Measurements from ENCODE around the gene SUMF1.

Gene SUMF1

GRCh38 chr3:4497005-4497692, 30.1 kb upstream of the SUMF1 start:
- DNase-seq (ENCODE audit: low read depth), result no peak

- DNase-seq (ENCODE audit: low read depth), result no peak
Measured at GRCh38 chr3:4496087-4496452, 29.0 kb upstream of the SUMF1 start.

- DNase-seq (ENCODE audit: low read depth), result no peak
Measured at GRCh38 chr3:4495294-4496086, 28.4 kb upstream of the SUMF1 start.

DNA sequence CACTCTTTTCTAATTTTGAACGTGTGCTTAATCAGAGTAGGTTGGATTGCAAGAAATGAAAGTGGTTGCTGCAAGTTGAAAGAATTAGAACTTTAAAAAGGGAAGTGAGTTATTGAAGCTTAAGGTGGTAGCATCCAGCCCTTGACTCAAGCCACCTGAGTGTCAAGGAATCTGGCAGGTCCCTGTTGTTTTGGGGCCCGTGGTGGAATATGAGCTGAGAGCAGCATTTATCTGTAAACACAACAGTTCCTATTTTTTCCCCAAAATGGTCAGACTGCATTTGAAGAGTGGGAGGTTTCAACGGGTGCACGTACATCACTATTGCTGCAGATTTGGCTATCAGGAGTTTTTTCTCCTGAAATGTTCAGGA, 27.8 kb upstream of the SUMF1 start:
- DNase-seq (ENCODE audit: low read depth), result no peak

DNA sequence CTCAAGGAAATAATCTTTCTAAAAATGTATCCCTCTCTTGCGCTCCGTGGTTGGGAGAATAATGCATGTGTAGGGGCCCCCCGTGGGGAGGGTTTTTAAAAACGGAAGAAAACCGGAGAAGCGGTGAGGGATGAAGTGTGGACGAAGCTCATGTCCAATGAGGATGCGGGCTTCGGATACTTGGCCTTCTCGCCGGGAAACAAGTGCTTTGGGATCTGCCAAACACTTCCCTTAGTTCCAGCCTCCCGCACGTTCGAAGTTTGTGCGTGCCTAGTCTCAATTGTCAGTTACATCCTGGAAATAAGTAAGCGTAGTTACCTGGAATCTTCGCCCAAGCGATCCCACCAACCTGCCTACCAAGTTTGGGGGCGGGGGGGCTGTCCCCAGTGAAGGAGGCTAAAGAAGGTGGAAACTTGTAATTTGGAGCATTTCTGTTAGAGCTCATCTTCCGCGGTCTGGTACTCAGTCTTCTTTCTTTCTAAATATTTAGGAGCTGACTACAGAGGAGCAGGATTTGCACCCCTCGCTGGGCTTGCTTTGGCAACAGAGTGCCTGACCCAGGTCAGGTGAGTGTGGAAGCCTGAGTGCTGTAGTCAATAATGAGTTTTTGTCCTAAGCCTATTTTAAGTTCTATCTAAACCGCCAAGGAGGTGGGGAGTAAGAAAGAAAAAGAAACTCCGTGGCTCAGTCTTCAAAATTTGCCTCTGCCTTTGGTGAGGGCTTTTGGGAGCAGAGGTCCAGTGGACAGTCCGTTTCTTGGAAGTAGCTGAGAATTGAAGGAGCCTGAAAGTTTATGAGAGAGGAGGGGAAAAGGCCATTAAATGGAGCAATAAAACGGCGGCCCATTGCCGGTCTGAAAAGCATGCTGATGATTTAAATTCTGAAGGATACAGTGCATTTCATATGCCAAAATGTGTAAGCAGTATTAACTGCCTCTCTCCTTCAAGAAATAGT, 27.1 kb upstream of the SUMF1 start:
- no peak for DNase-seq (ENCODE audit: low read depth)

GRCh38 chr3:4493014-4493940, 26.2 kb upstream of the SUMF1 start, which contains the start of gene ITPR1:
Gene ITPR1 (plus strand): TSS chr3:4493348. CDS start chr3:4516492, 23,144 bp downstream.
- peak; percentile 98 for DNase-seq (ENCODE audit: low read depth)

DNA sequence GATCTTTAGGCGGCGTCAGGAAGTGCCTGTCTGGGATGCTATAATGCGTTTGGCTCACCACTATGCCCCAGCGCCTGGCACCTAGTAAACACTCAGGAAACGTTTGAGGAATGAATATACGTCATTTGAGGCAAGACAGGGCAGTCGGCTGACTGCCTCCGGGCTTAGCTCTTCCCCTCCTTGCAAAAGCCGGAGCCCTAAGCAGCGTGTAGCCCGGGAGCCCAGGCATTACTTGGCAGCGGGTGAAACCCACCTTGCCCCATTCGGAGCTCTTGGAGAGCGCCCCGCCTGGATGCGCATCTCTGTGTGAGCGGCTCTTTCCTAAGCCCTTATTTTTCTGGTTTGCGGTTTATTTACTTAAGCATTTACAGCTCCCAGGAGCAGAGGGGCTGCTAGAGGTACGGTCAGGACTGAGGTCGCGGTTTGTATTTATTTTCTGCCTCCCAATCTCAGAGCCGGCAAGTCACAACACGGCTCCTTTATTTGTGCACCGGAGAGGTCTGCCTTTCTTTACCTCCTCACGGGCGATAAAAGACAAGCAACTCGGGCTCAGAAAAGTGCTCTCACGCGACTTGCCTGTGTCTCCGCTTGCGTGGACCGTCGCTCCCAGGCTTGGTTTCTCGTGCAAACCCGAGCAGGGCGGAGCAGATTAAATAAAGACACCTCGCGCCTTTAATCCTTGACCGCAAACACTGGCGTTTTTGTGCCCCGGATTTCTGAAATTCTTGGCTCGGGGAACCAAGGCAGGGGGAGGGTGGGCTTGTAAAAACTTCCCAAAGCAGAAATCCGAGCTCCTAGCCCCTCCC, 25.3 kb upstream of the SUMF1 start:
- no peak for DNase-seq (ENCODE audit: low read depth)

- DNase-seq (ENCODE audit: low read depth), result no peak
Measured at GRCh38 chr3:4491855-4492207, 24.8 kb upstream of the SUMF1 start.

- DNase-seq (ENCODE audit: low read depth), result no peak
Measured at GRCh38 chr3:4478261-4478660, 11.2 kb upstream of the SUMF1 start.

- DNase-seq (ENCODE audit: low read depth), result no peak
Measured at GRCh38 chr3:4476496-4476895, 9.4 kb upstream of the SUMF1 start.

DNA sequence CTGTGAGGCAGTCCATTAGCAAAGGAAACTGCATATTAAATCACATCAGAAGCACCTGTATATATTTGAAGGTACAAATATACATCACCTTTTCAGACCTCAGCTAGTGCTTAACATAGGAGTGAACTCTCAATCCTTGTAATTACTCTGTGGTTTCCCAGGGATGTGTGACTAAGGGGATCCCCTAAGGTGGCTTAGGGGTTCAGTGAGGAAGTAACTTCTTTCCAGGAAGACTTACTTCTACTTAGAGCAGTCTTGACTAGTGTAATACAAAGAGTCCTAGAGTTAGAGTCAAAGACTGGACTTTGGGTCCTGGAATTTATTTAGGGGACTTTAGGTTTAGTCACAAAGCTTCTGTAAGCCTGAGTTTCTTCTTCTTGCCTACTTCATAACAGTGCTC, 8.7 kb upstream of the SUMF1 start:
- no peak for DNase-seq (ENCODE audit: low read depth)

GRCh38 chr3:4474683-4475490, 7.8 kb upstream of the SUMF1 start:
- no peak for DNase-seq (ENCODE audit: low read depth)

GRCh38 chr3:4472766-4473165, 5.7 kb upstream of the SUMF1 start:
- DNase-seq (ENCODE audit: low read depth), result no peak

DNA sequence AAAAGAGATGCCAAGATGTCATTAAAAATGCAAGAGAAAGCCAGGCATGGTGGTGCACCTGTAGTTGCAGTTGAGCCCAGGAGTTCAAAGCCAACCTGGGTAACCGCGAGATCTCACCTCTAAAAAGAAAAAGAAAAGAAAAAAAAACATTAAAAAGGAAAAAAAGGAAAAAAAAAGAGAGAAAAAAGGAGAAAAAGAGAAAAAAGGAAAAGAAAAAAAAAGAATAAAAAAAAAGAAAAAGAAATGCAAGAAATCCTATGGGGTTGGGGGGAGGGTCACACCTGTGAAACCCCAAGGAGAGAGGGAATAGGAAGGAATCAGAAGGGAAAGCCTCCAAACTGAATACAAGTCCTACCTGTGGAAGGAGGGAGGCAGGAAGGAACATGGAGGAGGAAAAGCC, 5.2 kb upstream of the SUMF1 start:
- no peak for DNase-seq (ENCODE audit: low read depth)

DNA sequence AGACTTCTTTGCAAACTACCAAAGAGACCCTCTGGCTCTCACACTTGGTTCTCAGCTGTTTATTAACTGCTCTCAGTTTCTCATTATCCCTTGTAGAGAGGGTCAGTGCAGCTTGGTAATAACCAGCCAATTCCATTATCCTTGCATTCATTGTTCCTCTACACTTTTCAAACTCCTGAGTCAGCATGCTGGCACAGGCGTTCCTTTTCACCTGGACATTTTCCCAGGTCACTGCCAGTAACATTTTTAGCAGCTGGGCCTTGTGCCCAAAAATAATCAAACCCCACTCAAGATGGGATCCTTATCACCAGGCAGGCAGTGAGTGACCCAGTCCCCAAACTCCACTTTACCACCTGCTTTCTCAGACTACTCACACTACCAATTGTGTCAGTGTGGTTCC, 4.8 kb upstream of the SUMF1 start:
- DNase-seq (ENCODE audit: low read depth), result no peak

DNA sequence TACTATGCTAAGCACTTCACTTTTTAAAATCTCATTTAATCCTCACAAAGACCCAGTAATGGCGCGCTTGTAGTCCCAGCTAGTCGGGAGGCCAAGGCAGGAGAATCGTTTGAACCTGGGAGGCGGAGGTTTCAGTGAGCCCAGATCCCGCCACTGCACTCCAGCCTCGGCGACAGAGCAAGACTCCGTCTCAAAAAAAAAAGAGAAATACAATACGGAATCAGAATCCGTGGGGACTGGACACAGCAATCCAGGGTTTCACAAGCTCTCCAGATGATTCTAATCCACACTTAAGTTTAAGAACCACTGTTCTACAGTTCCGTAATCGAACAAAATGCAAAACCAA, 426 bp upstream of the SUMF1 start:
- no peak for DNase-seq (ENCODE audit: low read depth)

DNA sequence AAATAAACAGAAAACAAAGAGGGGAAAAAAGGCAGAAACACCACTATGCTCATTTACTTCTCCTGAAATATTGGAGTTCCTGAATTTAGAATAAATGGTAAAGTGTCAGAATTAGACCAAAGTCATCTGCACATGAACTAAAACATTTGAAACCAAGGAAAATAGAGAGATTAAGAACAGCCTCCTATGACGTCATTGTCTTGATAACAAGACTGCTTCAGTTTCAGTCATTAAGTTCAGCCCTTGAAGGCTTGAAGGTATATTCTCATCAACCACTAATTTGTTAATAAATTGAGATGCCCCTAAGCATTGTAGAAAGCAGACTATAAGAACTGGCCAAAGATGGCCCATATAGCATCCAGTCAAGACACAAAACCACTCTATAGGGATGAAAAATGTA, 2.5 kb downstream of the SUMF1 start:
- DNase-seq (ENCODE audit: low read depth), result no peak

DNA sequence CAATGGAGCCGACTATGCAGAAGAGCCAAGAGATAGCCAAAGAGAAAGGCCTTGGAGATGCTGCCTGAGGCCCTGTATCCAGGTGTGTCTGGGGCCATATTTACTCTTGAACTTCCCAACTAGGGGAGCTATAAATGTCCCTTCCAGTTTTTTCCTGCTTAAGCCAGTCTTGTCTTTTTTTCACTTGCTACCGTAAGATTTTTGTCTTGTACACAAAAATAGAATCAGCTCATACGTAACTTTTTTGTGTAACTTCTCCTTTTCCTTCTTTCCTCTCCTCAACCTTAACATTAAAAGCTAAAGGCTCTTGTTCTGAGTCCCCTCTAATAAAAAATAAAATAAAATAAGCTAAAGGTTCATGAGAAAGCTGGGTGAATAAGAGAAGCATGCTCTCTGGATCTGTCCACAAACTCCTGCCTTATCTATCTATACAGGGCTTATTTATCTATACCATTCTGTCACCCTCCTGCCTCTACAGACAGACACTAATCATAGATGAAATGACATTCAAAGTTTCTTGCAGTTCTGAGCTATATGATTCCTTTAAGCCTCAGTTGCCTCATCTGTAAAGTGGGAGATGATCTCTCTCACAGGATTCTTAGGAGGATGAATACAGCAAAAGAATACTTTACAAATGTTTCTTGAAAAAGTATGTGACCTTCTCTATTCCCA, 4.6 kb downstream of the SUMF1 start:
- DNase-seq (ENCODE audit: low read depth), result no peak

DNA sequence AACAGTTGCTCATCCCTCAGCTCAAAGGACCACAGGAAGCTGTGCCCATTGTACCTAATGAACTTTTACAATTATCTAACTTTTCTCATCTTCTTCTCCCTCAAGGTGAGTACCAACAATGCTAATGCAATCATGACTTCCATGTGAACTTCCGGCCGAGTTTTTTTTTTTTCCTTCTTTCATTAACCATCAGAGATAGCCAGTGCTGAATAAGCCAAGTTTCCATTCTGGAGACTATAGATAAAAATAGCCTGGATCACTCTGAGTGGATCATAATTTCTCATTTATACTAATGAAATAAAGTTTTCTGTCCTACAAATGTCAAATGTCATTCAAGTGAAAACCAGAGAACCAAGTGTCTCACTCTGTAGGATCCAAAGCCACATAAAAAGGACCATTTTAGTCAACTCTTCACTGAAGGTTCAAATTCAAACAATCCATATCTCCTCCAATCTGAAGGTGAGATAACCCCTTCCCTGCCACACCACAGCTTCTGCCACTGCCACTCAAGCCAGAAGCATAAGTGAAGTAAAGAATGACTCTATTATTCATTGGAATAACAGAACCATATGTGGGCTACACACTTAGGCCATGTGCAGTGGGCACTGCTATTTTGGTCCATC, 5.5 kb downstream of the SUMF1 start:
- DNase-seq (ENCODE audit: low read depth), result no peak
